ENCODE results near the gene HSPA8.
A peak's percentile ranks its signal among the peaks of the same experiment; 100 is the strongest.

The HSPA8 gene

DNA sequence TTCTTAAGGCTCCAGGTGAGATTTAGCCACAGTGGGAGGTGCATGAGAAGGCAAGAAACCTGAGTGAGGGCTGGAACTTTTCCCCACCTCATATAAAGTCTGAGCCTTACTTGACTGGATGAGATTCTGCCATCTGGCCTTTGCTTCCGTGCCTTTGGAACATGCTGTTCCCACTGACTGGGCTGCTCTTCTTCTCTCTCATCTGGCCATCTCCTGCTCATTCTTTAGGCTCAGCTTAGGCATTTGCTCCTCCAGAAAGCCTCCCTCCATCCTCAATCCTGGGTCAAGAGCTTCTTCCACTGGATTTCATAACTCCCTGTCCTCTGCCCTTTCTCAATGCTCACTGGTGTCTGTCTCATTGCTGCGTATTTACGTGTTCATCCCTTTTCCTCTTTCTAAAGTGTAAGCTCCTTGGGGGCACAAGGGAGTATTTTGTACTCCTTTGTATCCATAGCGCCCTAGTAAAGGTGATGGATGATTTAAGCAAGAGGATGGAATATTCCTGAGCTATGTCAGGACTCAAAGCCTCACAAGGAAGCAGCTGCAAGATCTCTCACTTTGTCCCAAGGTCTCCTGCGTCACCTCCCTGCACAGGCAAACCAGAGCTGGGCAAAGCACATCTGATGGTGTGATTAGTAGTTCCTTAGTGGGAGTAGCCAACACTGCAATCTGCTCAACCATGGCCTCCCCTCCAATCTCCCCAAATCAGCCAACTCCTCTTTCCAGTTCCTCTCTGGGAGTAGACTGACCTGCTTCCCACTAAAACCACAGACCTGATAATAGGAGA is 15.3 kb downstream of the HSPA8 start:
- DNase-seq = no peak

DNA sequence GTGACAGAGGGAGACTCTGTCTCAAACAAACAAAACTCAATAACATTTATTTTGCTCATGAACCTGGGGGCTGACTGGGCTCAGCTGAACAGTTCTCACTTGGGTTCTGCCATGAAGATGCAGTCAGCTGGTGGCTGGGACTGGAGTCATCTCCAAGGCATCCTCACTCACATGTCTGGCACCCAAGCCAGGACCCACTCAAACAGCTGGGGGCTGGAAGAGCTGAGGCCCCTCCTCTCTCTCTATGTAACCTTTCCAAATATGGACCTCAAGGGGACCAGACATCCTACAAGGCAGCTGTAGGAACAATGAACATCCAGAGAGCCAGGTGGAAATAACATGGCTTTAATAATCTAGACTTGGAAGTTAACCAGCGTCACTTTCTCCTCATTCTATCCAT is 16.8 kb downstream of the HSPA8 start:
- DNase-seq = peak; percentile 15

DNA sequence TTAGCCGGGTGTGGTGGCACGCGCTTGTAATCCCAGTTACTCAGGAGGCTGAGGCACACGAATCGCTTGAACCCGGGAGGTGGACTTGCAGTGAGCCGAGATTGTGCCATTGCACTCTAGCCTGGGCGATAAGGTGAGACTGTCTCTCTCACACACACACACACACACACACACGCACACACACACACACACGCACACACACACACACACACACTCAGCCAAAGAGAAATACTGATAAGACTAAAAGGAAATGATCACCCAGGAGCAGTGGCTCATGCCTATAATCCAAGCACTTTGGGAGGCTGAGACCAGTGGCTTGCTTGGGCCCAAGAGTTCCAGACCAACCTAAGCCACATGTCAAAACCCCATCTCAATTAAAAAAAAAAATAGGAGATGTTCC is 20.8 kb downstream of the HSPA8 start:
- no peak for DNase-seq

DNA sequence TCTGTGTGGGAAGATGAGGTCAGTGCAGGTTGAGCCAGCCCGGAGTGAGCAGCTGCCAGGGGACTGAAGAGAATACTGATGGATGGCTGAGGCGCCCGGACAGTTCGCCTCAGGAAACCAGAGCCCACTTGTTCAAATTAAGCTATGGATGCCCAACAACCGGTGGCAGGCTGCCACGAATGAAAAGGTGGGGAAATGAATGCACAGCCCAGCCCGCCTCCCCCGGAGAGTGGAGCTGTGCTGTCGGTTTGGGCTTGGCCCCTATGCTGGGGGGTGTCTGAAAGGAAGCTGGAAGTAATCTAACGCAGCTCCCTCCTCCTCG is 21.9 kb downstream of the HSPA8 start:
- DNase-seq = no peak

DNA sequence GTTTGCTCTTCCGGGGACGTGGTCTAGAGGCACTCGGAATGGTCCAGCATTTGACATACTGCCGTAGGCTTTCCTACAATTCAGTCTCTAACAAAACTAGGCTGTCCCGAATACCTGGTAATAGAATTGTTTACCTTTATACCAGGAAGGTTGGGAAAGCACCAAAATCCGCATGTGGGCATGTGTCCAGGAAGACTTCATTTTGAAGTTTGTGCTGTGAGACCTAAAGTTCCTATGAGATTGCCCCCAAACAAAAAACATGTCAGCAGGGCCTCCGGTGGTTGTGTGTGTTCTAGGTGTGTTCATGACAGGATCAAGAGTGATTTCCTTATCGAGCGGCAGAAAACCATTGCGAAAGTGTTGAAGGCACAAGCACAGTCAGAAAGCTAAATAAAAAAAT is 26.1 kb downstream of the HSPA8 start:
- DNase-seq = no peak

DNA sequence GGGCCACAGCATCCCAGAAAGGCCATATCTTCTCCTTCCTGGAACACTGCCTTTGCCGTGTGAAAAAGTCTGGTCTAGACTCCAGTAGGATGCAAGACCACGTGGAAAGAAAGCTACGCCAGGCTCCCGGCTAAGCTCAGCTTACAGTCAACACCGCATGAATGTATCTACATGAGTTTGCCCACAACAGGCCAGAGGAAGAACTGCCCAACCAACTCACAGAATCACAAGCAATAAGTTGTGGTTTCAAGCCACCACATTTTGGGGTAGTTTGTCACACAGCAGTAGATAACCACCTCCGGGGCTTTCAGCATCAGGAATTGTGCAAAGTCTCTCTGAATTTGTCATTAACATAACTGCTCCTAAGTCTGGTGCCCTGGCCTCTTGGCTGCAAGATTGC is 27.3 kb downstream of the HSPA8 start:
- DNase-seq = no peak

DNA sequence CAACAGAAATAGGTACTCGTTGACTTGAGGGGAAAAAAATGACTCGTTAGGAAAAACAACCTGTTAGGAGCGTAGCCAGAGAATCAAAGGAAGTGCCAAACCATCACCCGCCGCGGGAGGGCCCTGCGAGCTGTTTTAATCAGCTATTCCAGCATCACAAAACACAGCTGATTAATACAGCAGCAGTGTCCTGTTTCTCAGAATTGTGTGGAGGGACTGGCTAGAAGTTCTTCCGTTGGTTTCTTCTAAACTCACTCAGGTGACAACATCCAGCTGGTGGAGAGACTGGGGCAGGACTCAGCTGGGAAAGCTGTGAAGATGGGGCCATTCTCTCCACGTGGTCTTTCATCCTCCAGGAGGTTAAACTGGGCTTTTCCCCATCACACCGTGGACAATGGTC is 28.0 kb downstream of the HSPA8 start:
- peak; percentile 61 for DNase-seq

DNA sequence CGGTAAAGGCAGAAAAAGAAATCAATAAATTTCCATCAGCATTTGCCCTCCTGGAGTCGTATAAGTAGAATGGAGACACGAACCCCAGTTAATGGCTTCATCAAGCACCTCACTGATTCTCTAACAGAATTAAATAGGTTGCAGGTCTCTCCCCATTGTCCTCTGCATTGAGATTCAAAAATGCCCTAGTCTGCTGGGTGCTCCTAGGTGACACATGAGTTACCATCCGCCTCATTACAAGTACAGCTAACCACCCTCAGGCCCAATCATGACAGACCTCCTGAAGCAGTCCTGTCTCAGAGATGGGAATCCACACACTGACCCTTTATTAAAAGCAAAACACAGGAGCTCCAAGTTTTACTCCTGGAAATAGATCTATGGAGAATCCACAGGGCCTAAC is 31.4 kb downstream of the HSPA8 start:
- no peak for DNase-seq

DNA sequence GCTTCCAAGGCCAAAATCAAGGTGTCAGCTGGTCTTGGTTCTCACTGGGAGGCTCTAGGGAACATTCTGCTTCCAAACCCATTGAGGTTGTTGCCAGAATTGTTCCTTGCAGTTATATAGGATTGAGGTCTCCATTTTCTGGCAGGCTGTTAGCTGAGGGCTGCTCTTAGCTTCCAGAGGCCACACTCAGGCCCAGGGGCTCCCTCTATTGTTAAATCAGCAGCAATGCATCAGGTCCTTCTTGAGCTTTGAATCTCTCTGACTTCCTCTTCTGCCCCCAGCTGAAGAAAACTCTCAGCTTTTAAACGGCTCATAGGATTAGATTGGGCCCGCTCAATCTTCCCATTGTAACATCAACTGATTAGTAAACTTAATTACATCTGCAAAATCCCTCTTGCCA is 41.0 kb downstream of the HSPA8 start:
- DNase-seq = peak; percentile 59

DNA sequence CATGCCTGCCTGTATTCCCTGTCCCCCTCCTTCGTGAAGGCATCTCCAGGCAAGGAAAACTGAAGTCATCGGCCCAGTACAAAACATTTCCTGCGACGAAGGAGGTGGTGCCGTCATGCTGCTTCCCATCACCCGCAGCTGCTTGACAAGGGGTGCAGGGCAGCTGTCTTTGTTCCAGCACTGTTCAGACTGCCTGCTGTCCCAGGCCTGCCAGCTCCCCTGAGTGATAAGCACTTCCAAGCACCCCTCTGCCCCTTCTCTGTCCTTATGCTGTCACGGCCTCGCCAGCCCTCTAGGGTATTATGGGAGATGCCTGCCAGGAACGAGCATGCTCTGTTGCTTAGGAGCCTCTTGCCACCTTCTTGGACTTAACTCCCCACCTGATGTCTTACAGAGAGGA is 43.2 kb downstream of the HSPA8 start:
- no peak for DNase-seq

DNA sequence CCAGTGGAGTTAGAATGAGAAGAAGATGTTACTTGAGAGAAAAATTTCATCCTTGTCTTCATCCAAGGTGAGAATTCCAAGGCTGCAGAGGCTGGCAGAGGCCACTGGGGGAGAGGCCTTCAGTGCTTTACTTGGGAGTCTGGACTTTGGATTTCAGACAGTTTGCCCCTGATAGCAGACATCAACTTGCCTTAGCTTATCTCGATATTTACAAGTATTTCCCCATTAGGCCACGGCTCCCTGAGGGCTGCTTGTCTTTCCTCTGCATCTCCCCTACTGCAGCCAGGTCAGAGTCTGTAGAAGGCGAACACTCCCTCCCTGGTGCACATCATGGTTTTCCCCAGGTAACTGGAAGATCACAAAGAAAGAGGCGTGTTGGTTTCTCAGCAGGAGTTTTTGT is 50.4 kb downstream of the HSPA8 start:
- DNase-seq = no peak

Data from NCI-H146 (cell line).